Measurements from ENCODE around the gene C20orf144.

Gene C20orf144

DNA sequence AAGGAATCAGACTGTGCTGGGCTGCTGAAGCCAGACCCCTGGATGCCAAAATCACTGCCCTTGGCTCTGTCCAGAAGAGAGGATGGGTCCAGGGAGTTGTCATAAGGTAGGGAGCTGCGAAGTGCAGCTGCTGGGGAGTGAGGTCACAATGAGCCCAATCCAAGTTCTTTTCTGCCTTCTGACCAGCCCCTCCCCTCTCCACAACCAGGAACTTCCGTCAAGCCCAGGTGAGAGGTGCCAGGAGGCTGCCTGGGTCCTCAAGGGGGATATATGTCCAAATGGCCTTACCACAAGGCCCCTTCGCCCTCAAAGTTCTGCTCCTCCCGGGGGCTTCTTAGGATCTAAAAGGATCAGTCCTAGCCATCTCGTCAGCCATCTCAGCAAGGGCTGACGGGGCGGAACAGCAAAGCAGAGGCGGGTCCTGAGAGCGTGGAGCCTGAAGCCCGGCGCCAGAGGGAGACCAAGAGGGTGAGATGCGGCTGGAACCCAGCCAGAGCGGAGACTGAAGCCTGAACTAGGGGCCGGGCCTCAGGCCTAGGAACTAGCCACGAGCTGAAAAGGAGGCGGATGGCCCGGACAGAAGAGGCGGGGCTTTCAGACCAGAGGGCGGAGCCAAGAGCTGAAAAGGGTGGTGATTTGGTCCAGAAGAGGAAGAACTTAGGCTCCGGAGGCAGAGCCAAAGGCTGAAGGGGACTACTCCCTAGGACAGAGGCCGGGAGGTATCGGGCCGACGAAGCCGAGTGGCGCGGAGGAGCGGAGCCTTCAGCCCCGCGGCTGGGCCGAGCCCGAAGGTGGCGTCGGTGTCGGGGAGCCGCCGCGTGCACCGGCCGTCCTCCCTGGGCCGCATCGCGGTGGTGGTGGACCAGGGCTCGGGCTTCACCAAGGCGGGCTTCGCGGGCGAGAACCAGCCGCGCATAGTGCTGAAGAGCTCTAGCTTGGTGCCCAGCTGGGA, 4.4 kb downstream of the C20orf144 start, which contains the start of gene ACTL10:
TSS of gene ACTL10 (plus strand) at position 651 of the 952 bp plus-strand sequence. CDS start 555 bp downstream, outside the sequence.
- DNase-seq, result peak; percentile 99

DNA sequence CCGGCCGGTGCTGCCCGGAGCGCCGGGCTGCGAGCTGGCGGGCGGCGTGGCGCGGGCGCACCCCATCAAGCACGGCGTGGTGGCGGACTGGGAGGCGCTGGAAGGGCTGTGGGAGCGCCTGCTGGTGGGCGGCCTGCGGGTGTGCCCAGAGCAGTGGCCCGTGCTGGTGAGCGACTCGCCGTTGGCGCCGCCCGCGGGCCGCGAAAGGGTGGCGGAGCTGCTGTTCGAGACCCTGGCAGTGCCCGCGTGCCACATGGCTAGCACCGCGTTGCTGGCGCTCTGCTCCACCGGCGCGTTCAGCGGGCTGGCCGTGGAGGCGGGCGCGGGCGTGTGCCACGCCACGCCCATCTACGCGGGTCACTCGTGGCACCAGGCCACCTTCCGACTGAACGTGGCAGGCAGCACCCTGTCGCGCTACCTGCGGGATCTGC, 5.1 kb downstream of the C20orf144 start:
- DNase-seq, result peak in 1 of 4 experiments; percentile 64

DNA sequence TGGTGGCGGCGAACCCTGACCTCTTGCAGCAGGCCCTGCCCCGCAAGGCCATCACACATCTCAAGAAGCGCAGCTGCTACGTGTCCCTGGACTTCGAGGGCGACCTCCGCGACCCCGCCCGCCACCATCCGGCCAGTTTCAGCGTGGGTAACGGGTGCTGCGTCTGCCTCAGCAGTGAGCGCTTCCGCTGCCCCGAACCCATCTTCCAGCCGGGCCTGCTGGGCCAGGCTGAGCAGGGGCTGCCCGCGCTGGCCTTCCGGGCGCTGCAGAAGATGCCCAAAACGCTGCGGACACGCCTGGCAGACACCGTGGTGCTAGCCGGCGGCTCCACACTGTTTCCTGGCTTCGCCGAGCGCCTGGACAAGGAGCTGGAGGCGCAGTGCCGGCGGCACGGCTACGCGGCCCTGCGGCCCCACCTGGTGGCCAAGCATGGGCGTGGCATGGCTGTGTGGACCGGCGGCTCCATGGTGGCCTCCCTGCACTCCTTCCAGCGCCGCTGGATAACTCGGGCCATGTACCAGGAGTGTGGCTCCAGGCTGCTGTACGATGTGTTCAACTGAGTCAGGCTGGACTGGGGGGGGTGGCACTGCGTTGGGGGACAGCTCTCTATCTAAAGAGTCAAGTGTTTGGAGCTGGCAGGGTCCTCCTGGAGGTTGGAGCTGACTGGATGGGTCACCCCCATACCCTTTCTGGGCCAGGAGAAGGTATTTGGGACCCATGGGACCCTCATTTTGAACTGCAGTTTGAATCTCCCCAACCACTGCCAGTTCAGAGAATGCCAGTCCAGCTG, 5.7 kb downstream of the C20orf144 start:
- DNase-seq, result peak; percentile 78 to 91 (median 83)

DNA sequence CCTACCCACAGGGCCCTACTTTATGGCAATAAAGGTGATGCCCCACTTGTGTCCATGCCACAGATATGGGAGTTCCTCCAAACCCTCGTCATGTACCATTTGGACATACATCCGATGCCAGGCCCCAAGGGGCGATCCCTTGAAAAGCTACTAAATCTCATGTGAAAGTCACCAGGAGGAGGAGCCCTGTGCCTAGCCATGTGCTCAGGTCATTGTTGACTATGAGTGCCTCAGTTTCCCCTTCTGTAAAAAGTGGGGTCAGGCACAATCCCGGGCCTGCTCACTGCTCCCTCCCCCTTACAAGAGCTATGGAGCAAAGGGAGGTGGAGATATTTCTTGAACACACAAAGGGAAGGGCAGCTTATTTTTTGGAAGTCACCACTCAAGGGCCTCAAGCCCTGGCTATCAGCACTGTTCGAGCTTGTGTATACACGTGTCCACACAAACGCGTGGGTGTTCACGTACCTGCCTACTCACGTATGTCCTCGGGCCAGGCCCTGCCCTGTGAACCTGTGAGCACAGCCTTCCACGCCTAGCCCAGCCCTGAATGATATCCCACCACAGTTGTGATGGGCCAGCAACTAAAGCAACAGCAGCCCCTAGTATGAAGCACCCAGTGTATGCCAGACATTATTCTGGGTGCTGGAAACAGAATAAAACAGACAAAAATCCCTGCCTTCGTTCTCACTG, 6.5 kb downstream of the C20orf144 start:
- no peak for DNase-seq

DNA sequence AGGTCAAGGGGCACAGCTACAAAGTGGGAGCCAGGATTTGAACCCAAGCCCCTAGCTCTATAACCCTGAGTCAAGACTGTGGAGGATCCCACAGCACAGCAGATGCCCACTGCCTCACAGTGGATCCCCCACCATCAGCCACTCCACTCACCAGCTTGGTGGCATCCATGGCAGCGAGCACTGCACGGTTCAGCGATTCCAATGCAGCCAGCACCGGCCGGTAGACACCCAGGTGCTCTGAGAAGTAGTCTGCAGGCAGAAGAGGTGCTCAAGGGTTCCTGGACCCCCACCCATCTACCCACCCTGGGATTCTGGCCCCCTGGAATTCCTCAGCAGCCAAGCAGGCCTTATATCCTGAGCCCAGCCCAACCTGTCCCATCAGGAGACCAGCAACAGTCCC, 7.1 kb downstream of the C20orf144 start:
- DNase-seq, result no peak

DNA sequence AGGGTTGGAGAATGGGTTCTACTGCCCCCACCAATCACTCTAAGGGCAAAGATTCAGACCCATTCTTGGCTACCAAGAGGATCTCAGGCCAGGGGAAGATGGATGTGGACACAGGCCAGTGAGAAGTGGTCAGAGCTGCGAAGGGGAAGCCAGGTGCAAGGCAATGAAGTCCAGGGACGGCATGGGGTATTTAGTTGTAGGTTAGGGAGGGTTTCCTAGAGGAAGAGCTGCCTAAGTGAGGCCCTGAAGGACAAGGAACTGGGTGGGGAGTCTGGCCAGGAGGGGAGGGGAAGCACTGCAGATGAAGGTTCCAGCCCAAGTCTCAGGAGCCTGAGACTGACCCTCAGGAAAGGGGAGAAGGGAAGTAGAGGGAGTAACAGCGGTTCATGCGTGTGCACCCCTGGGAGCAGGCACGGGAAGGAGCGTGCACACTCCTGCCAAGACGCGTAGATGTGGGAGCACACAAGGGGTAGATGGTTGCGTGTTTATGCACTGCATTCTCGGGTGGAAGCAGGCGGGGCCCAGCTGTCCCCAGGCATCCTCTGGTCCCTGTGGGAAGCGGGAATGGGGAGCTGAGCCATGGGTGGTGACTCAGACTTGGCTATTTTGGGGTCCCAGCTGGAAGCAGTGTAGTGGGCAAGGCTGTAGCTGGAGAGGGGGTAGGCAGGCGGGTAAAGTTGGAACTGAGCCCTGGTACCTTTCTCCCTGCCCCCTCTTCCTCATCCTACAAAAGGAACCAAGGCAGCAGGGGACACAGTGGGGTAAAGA, 7.9 kb downstream of the C20orf144 start:
- DNase-seq, result no peak

DNA sequence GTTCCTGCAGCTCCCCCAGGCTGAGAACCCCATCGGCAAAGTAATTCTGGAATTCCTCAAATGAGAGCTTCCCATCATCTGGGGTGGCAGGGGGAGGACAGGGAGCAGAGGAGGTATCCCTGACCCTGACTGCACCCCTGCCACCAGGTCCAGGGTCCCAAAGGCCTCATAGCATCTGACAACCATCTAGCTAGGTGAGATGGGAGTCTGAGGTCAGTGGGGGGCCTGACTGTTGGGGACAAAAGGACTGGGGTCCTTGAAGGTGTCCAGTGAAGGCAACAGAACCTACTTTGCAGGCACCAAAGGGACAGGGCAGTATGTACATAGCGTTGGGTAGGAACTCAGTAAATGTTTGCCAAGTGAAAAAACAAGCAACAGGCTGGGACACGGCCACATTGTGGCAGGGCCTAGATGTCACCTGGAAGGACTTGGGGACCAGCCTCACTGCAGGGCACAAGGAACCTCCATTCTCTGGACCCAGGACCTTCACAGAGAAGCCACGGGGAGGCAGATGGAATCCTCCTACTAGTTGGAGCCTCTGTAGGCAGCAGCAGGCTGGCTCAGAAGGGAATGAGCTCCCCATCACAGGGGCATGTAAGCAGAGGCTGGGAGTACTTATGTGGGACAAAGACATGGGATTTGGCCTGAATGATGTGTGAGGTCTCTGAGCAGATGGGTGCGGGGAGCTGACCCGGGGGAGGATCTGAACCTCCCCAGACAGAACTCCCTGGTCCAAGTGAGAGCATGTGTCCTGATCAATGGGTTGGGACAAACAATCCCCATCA, 8.8 kb downstream of the C20orf144 start:
- DNase-seq, result no peak

DNA sequence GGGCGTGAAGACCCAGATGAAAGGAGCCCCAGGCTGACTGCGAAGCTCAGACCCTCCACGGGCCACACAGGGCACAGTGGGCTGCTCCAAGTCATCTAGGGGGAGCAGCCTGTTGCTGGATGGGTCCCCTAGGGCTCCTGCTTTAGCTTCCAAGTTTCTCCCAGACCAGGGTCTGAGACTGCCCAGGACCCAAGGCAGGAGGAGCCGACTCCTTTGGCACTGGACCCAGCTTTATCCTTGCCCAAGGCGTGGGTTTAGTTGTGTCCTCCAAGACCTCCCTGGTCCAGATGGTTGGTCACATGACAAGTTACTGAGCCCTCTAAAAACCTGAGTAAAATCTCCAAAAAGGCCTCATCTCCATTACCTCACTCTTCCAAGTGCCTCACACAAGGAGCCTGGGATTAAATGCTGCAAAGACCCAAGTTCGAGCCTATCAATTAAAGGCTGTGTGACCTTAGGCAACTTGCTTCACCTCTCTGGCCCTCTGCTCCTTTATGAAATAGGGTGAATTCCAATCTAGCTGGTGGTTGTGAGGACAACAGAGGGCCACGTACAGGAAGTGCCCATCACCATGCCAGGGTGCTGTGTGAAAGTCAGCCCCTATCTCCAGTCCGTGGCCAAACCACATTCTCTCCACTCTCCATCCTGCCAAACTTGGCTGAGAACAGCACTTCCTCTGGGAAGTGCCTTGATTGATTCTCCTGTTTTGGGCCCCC, 9.6 kb downstream of the C20orf144 start:
- no peak for DNase-seq

DNA sequence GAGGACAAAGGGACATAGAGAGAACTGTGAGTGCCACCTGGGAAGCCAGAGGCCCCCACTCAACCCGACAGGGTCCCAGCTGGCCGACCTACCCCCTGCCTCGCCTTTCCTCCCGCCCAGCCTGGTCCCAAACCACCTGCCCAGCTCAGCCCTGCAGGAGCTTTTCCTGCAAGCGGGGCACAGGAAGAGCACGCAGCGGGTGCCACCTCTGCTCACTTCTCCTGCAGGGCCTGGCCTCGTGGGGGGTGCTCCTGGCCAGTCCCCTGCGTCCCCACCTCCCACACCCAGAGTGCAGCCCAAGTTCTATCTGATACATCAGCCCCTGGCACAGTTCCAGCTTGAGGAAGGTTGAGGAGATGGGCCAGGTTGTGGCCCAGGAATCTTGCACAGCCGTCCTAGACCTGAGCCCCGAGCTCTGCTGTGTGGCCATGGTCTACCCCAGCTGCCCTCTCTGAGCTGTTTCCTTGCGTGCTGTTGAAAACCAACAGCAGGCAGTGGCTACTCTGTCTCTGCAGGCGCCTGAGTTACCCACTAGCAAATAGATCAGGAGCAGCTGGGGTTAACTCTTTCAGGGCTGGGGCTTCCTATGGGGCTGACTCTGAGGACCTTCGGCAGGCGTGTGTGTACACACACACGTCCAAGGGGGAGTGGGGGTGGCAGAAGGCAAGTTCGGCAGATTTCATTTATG, 10.4 kb downstream of the C20orf144 start:
- no peak for DNase-seq

DNA sequence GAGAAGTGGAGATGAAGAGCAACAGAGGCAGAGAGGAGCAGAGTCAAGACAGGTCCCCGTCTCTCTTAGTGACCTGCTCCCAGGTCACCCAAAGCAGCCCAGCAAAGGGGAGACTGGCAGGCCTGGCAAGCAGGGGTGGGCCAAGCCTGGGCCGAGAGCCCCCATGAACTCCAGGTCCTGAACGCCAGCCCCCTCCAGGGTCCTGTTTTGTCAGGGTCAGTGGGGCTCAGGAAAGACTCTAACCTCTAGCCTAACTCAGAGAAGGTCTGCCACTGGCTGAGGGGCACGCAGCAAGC, 10.9 kb downstream of the C20orf144 start:
- DNase-seq, result no peak

DNA sequence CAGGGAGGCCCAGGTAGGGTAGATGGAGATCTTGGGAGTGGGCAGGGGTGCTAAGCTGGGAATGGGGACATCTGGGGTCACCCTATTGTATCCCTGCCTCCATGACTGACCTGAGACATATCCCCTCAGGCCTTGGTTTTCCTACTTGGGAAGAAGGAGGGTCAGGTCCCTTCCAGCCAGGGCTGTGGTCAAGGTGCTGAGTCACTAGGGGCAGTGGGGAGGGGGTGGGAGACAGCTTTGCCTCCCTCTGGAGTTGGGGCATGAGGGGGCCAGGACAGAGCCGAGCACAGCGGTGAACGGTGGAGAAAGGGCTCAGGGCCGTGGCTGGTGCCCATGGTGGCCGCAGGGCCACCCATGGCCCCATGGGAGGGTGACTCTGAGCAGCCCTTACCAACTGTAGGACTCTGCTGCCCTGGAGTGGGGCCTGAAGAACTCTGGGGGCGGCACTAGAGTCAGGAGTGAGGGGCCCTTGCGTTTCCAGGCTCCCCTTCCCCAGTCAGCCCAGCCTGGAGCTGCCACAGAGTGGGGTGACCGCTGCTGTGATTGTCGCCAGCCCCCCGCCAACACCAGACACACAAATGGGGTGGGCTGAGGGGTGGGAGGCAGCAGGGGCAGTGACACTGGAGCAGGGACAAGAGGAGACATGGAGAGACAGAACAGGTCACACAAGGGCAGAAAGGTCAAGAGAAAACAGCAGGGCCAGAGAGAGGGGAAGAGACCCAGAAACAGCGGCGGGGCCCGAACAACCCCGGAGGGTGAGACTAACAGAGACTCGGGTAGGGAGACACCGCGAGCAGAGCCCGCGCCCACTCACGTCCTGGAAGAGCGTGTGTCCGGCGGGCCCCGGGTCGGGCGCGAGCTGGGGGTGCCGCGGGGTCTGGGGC, 11.5 kb downstream of the C20orf144 start:
- DNase-seq, result peak in 1 of 4 experiments; percentile 64

DNA sequence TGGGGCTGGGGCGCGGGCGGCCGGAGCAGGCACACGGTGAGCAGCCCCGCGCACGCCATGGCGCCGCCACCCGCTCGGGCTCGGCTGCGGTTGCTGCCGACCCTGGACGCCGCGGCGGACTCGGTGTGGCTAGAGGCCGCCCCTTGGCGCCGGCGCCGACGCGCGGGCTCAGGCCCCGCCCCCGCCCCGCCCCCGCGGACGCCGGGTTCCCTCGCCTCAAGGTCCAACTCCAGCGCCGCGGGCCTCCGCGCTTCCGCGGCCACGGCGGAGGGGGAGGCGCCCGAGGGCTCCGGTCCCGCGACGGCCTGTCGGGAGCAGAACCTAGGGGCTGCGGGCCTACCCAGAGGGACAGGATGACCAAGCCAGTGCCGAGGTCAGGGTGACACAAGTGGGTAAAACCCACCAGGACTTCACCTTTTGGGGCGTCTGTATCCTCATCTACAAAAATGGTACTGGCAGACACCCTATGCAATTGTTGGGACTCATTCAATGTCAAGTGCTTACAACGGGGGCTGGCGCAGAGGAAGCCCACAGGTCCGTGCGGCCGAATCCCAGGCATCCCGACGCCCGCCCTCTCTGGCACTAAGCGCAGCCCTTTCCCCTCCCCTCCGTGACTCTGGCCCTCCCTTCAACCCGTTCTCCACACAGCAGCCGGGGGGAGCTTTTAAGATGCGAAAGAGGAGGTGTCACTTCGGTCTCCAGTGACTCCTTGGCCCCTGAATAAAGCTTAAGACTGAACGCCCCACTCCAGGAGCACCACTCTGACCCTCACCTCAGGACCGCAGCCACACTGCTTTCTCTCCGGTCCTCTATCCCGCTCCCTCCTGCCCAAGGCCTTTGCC, 12.4 kb downstream of the C20orf144 start, which contains the start of gene NECAB3:
TSS of gene NECAB3 (minus strand) at position 135 of the 842 bp plus-strand sequence. CDS start at position 59, 76 bp downstream.
- DNase-seq, result peak; percentile 78 to 94 (median 88)

DNA sequence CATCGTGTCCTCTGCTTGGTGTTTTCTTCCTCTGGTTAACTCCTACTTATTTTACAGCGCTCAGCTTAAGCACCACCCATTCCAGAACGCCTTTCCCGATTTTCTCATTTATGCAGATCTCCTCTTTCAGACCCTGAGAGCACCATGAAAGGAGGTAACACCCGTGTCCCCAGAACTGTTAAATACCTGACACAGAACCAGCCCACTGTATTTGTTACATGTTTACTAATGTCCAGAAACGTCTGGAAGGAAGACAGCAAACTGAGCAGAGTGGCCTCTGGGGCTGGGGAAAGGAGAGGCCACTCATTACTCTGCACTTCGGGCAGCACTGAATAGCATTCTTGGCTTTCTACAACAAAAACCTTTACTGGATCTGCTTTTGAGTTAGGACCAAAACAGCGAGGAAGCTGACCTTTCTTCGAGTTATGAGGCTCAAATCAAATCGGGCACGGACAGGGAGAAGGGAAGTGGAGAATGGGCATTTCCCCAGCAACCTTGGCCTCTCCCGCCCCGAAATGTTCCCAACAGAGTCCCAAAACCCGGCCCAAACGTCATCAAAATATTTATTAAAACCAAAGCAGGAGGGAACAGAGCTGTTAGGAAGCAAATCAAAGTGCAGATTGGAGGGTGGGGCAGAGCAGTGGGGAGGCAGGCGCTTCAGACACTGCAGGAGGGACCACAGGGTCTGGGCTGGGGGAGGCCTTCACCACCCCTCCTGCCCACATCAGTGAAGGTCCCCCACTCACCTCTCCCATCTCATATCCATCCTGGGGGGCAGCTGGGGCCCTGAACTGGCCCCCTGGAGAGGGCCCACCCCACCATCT, 13.2 kb downstream of the C20orf144 start:
- DNase-seq, result no peak

DNA sequence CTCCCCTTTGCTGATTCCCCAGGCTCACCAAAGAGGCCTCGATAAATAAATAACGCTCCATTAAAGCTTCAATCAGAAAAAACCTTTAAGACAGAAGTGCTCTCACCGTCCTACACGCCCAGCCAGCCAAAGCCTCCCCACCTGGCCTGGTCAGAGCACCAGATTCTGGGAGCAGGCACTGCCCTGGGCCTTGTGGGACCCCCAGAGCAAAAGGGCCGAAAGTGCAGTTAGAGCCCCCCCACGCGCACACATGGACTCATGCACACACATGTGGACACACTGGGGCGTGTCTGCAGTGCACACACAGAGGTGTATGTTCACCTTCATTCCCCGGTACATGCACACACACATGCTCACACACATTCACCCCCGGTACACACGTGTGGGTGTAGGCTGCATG, 14.0 kb downstream of the C20orf144 start:
- DNase-seq, result no peak

DNA sequence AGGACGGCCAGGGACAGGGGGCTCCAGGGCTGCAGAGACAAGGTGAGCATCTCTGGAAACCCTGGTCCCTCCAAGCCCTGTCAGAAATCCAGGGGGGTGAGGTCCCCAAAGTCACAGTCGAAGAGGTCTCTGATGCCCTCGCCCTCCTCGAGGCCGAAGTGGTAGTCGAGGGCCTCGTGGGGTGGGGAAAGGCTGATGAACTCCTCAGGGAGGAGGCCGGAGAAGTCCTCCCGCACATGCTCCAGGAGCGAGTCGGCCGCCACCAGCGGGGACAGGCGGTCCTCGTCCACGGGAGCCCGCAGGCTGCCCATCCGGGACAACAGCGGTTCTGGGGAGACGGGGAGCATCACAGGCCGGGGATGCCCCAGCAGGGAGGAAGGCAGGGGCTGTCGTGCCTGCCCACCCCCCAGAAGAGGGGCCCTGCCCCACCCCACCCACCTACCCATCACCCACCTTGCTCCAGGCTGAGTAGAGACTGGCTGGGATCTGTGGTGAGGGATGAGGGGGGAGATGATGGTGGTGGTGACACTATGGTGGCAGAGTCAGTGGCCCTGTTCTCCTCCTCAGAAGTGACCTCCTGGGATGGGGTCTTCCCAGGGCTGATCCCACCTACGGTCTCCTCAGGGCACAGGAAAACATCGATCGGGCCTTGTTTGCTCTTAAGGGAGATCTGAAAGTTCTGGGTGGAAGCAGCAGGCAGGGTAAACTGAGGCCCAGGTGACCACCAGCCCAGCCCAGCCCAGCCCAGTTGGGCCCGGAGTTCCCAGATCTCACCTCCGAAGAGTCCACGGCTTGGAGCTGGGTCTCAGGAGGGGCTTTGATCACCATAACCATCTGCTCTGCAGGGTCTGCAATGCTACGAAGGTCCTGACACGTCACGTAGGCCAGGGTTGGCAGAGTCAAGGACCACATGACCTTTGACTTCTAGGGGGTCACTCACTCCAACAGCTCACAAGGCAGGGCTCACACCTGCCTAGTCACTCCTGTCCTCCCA, 14.8 kb downstream of the C20orf144 start:
- DNase-seq, result no peak

All from suppressor macrophage (primary cell).